ENCODE results near the gene KIAA1671. TPM values are rescaled to one million over a fixed set of nuclear protein-coding genes. Genes with fewer than 3 reads are reported as not detected.

Gene KIAA1671
- total RNA-seq, 1 donor from 2014 or later, result 8.3 TPM

GRCh38 chr22:25143156-25144076, 190.9 kb downstream of the KIAA1671 start:
- Mint-ChIP-seq H3K27ac (ENCODE audit: unreplicated experiment) (no peak overlapping the region), H3K4me1 (ENCODE audit: unreplicated experiment) (peaks cover 2% of the 10 kb centered on the region), H3K36me3 (ENCODE audit: unreplicated experiment) (no peaks in the 10 kb centered on the region), H3K9me3 (ENCODE audit: unreplicated experiment) (no peaks in the 10 kb centered on the region), H3K4me3 (ENCODE audit: unreplicated experiment) (no peak overlapping the region), H3K27me3 (ENCODE audit: unreplicated experiment) (no peaks in the 10 kb centered on the region)
- TF ChIP-seq CTCF (IDR thresholded peaks at IDR 0.05), result no peak
- DNase-seq (ENCODE audit: extremely low spot score, unreplicated experiment), result no peak

DNA sequence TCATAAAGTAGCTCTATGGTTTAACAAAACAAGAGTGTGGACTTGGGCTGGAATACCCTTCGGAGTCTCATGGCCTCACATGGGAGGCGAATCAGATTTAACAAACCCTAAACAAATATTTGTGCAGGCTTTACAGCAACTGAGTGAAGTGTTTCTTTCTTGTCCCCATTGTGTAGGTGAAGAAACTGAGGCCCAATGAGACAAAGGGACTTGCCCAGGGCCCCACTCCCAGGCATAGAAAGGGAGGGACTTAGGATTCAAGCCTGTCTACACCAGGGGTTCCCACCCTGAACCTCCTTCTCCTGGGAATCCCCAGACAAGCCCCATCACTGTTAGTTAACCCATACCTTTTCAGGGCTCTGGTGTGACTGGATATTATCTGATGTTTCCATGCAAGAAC, 192.0 kb downstream of the KIAA1671 start:
- Mint-ChIP-seq H3K36me3 (ENCODE audit: unreplicated experiment) (no peaks in the 10 kb centered on the region), H3K4me3 (ENCODE audit: unreplicated experiment) (no peak overlapping the region)
- DNase-seq (ENCODE audit: extremely low spot score, unreplicated experiment), result no peak

GRCh38 chr22:25146307-25146706, 193.8 kb downstream of the KIAA1671 start:
- DNase-seq (ENCODE audit: extremely low spot score, unreplicated experiment), result no peak
- peaks cover 5% of the 10 kb centered on the region for H3K27me3 Mint-ChIP-seq (ENCODE audit: unreplicated experiment)
- H3K9me3 Mint-ChIP-seq (ENCODE audit: unreplicated experiment), result no peaks in the 10 kb centered on the region
- no peak for TF ChIP-seq CTCF (IDR thresholded peaks at IDR 0.05)
- H3K4me1 Mint-ChIP-seq (ENCODE audit: unreplicated experiment), result peaks cover 2% of the 10 kb centered on the region
- H3K4me3 Mint-ChIP-seq (ENCODE audit: unreplicated experiment), result no peak overlapping the region
- H3K36me3 Mint-ChIP-seq (ENCODE audit: unreplicated experiment), result no peaks in the 10 kb centered on the region
- no peak overlapping the region for H3K27ac Mint-ChIP-seq (ENCODE audit: unreplicated experiment)

More for the DNA sequence above, 192.0 kb downstream of the KIAA1671 start:
- Mint-ChIP-seq H3K27me3 (ENCODE audit: unreplicated experiment) (peaks cover under 1% of the 10 kb centered on the region), H3K4me1 (ENCODE audit: unreplicated experiment) (peaks cover 2% of the 10 kb centered on the region), H3K27ac (ENCODE audit: unreplicated experiment) (no peak overlapping the region), H3K9me3 (ENCODE audit: unreplicated experiment) (no peaks in the 10 kb centered on the region)
- TF ChIP-seq CTCF (IDR thresholded peaks at IDR 0.05), result no peak

DNA sequence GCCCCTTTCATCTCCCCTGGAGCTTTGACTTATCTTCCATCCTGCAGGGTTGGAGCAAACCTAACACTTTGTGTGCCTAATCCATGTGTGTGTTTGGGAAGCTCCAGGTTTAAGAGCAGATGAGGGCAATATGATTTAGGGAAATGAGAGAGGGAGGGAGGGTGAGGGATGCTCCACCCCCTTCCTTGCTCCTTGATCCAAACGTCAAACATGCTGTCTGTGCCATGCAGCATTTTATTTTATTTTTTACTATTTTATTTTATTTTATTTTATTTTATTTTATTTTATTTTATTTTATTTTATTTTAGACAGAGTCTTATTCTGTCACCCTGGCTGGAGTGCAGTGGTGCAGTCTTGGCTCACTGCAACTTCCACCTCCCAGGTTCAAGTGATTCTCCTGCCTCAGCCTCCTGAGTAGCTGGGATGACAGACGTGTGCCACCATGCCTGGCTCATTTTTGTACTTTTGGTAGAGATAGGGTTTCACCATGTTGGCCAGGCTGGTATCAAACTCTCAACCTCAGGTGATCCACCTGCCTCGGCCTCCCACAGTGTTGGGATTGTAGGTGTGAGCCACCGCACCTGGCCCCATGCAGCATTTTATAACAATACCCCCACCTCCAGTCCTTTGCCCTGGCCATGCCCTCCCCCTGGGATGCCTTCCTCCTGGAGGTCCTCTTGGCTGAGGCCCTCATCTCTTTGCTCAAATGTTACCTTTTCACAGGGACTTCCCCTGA, 194.6 kb downstream of the KIAA1671 start:
- peaks cover 2% of the 10 kb centered on the region for H3K4me1 Mint-ChIP-seq (ENCODE audit: unreplicated experiment)
- no peak for DNase-seq (ENCODE audit: extremely low spot score, unreplicated experiment)
- TF ChIP-seq CTCF (IDR thresholded peaks at IDR 0.05), result no peak
- no peaks in the 10 kb centered on the region for H3K9me3 Mint-ChIP-seq (ENCODE audit: unreplicated experiment)
- H3K4me3 Mint-ChIP-seq (ENCODE audit: unreplicated experiment), result no peak overlapping the region
- peaks cover 5% of the 10 kb centered on the region for H3K27me3 Mint-ChIP-seq (ENCODE audit: unreplicated experiment)
- no peaks in the 10 kb centered on the region for H3K36me3 Mint-ChIP-seq (ENCODE audit: unreplicated experiment)
- no peak overlapping the region for H3K27ac Mint-ChIP-seq (ENCODE audit: unreplicated experiment)

DNA sequence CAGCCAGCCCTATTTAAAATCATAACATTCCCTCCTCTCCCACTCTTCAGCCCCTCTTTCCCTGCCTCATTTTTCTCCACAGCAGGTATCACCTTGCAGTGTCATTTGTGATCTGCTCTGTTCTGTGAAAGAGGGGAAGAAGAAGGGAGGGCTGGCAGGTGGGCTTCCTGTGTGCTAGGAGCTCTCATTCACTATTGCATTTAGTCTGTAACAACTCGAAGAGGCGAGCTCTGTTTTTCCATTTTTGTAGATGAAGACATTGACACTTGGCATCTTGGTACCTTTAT, 195.1 kb downstream of the KIAA1671 start:
- H3K27me3 Mint-ChIP-seq (ENCODE audit: unreplicated experiment), result peaks cover 5% of the 10 kb centered on the region
- no peak for TF ChIP-seq CTCF (IDR thresholded peaks at IDR 0.05)
- DNase-seq (ENCODE audit: extremely low spot score, unreplicated experiment), result no peak
- H3K4me1 Mint-ChIP-seq (ENCODE audit: unreplicated experiment), result peaks cover 2% of the 10 kb centered on the region
- no peak overlapping the region for H3K27ac Mint-ChIP-seq (ENCODE audit: unreplicated experiment)
- no peaks in the 10 kb centered on the region for H3K36me3 Mint-ChIP-seq (ENCODE audit: unreplicated experiment)
- no peaks in the 10 kb centered on the region for H3K9me3 Mint-ChIP-seq (ENCODE audit: unreplicated experiment)
- no peak overlapping the region for H3K4me3 Mint-ChIP-seq (ENCODE audit: unreplicated experiment)
